GM23338 (cell line): Measurements from ENCODE around the gene SSTR3. TPM values are rescaled to one million over a fixed set of nuclear protein-coding genes. Genes with fewer than 3 reads are reported as not detected.

Experiments used
- ATAC-seq: fragments of 200-7000 bp; cut with Tn5 transposase; 3 replicates; pipeline ENCODE4 v1.9.1; 2020
- DNase-seq: peaks from one replicate; pipeline ENCODE4 v3.0.0-alpha.2; 2015; ENCODE audit warnings: low spot score
- H2AFZ ChIP-seq: fragments of 200-600 bp; sonication (generic); 2 replicates; pipeline ENCODE4 v1.8.0; 2016; ENCODE audit warnings: antibody characterized with exemption, mild to moderate bottlenecking, moderate library complexity
- H3F3A ChIP-seq: fragments of 200-600 bp; sonication (generic); replicated peaks from 2 replicates; pipeline ENCODE4 v1.8.0; 2017; ENCODE audit warnings: antibody characterized with exemption, mixed run types, low read depth
- H3K27ac ChIP-seq: fragments of 200-600 bp; sonication (generic); 2 replicates; pipeline ENCODE4 v1.6.1; 2016; ENCODE audit warnings: low read depth
- H3K27me3 ChIP-seq: fragments of 200-600 bp; sonication (generic); 2 replicates; pipeline ENCODE4 v1.8.0; 2016; ENCODE audit warnings: mild to moderate bottlenecking, mixed run types, moderate library complexity; ENCODE audit not compliant: insufficient read depth
- H3K36me3 ChIP-seq: fragments of 200-600 bp; sonication (generic); 2 replicates; pipeline ENCODE4 v1.8.0; 2016; ENCODE audit warnings: mild to moderate bottlenecking; ENCODE audit not compliant: insufficient read depth
- H3K4me1 ChIP-seq: fragments of 200-600 bp; sonication (generic); 2 replicates; pipeline ENCODE4 v1.8.0; 2016; ENCODE audit warnings: mild to moderate bottlenecking, moderate library complexity; ENCODE audit not compliant: insufficient read depth
- H3K4me2 ChIP-seq: fragments of 200-600 bp; sonication (generic); 2 replicates; pipeline ENCODE4 v1.7.1; 2017; ENCODE audit warnings: mixed run types
- H3K4me3 ChIP-seq: fragments of 200-600 bp; sonication (generic); 2 replicates; pipeline ENCODE4 v1.6.1; 2016; ENCODE audit warnings: mixed run types
- H3K79me2 ChIP-seq: fragments of 200-600 bp; sonication (generic); replicated peaks from 2 replicates; pipeline ENCODE4 v1.8.0; 2017; ENCODE audit warnings: mild to moderate bottlenecking; ENCODE audit not compliant: insufficient read depth
- H3K9me2 ChIP-seq: fragments of 200-600 bp; sonication (generic); 2 replicates; pipeline ENCODE4 v1.8.0; 2017; ENCODE audit not compliant: insufficient read depth
- H4K20me1 ChIP-seq: fragments of 200-600 bp; sonication (generic); replicated peaks from 2 replicates; pipeline ENCODE4 v1.8.0; 2017; ENCODE audit warnings: mild to moderate bottlenecking; ENCODE audit not compliant: insufficient read depth
- H3K27ac Mint-ChIP-seq: 2 replicates; pipeline ENCODE4 v1.8.0; 2020; ENCODE audit warnings: inconsistent platforms, mild to moderate bottlenecking, moderate library complexity, mixed read lengths
- H3K27me3 Mint-ChIP-seq: 3 replicates; pipeline ENCODE4 v1.8.0; 2022; ENCODE audit warnings: low read depth, mild to moderate bottlenecking, moderate library complexity, mixed read lengths, inconsistent platforms; ENCODE audit not compliant: insufficient read depth, poor library complexity
- H3K36me3 Mint-ChIP-seq: 3 replicates; pipeline ENCODE4 v1.8.0; 2021; ENCODE audit warnings: low read depth, mild to moderate bottlenecking, inconsistent platforms, moderate library complexity, mixed read lengths
- H3K4me1 Mint-ChIP-seq: 3 replicates; pipeline ENCODE4 v1.8.0; 2020; ENCODE audit warnings: mild to moderate bottlenecking, inconsistent platforms, mixed read lengths
- H3K4me3 Mint-ChIP-seq: 3 replicates; pipeline ENCODE4 v1.8.0; 2021; ENCODE audit warnings: moderate library complexity, mild to moderate bottlenecking, inconsistent platforms, mixed read lengths
- H3K9me3 Mint-ChIP-seq: 3 replicates; pipeline ENCODE4 v1.8.0; 2020; ENCODE audit warnings: moderate library complexity, mild to moderate bottlenecking, inconsistent platforms, mixed read lengths
- CREB1 ChIP-seq: fragments of 250-450 bp; sonication (Bioruptor Pico); IDR thresholded peaks from 2 replicates; pipeline ENCODE4 v1.5.0; 2020; ENCODE audit warnings: low read depth, mild to moderate bottlenecking, moderate library complexity
- ETS1 ChIP-seq: IDR thresholded peaks from 2 replicates; pipeline ENCODE4 v1.6.1; 2016; ENCODE audit warnings: antibody characterized with exemption
- EZH2 ChIP-seq: fragments of 200-600 bp; sonication (generic); IDR thresholded peaks from one replicate; pipeline ENCODE4 v1.8.0; 2017; ENCODE audit warnings: antibody characterized with exemption, mild to moderate bottlenecking, low read depth; ENCODE audit not compliant: unreplicated experiment
- EZH2phosphoT487 ChIP-seq: fragments of 200-600 bp; sonication (generic); IDR thresholded peaks from one replicate; pipeline ENCODE4 v1.8.1; 2018; ENCODE audit warnings: antibody characterized with exemption; ENCODE audit not compliant: unreplicated experiment
- JUNB ChIP-seq: IDR thresholded peaks from one replicate; pipeline ENCODE4 v1.6.1; 2016; ENCODE audit warnings: antibody characterized with exemption; ENCODE audit not compliant: unreplicated experiment
- NANOG ChIP-seq: IDR thresholded peaks from 2 replicates; pipeline ENCODE4 v1.6.1; 2016; ENCODE audit warnings: antibody characterized with exemption, borderline replicate concordance
- POLR2AphosphoS5 ChIP-seq: IDR thresholded peaks from 2 replicates; pipeline ENCODE4 v1.6.1; 2016; ENCODE audit warnings: antibody characterized with exemption, low read depth
- REST ChIP-seq: IDR thresholded peaks from one replicate; pipeline ENCODE4 v1.6.1; 2018; ENCODE audit warnings: antibody characterized with exemption; ENCODE audit not compliant: unreplicated experiment
- STAT1 ChIP-seq: IDR thresholded peaks from one replicate; pipeline ENCODE4 v1.6.1; 2016; ENCODE audit warnings: antibody characterized with exemption; ENCODE audit not compliant: unreplicated experiment
- ZNF114 ChIP-seq: fragments of 250-450 bp; sonication (Bioruptor Pico); IDR thresholded peaks from 2 replicates; pipeline ENCODE4 v1.5.0; 2020; ENCODE audit warnings: mild to moderate bottlenecking, moderate library complexity
- ZNF331 ChIP-seq: fragments of 250-450 bp; sonication (Bioruptor Pico); IDR thresholded peaks from 2 replicates; pipeline ENCODE4 v1.5.0; 2020; ENCODE audit warnings: low read depth, mild to moderate bottlenecking, moderate library complexity
- ZNF462 ChIP-seq: fragments of 250-450 bp; sonication (Bioruptor Pico); IDR thresholded peaks from 2 replicates; pipeline ENCODE4 v1.5.0; 2020; ENCODE audit warnings: mild to moderate bottlenecking, moderate library complexity
- polyA plus RNA-seq: library from polyadenylated mRNA; unstranded; fragments of >200 nt; fragmentation: Nextera tagmentation; extraction: Ambion mirVana; gene quantifications from 2 replicates; pipeline ENCODE4 v1.2.1, GENCODE V29; 2016
- total RNA-seq: library from RNA; depleted of rRNA; stranded (reverse); fragments of >200 nt; shearing (Covaris generic); gene quantifications from 2 replicates; pipeline ENCODE4 v1.2.3, GENCODE V29; 2014
- TF ChIP-seq, protein P1 (sequence below), 2 experiments: fragments of 200-600 bp in 1 of 2; sonication (generic) in 1 of 2; conservative IDR thresholded peaks; 2 replicates each; pipeline versions ENCODE4 v1.5.1 to v1.6.1; 2016 to 2017; ENCODE audit warnings: antibody characterized with exemption in 2 of 2, low read depth in 2 of 2, mild to moderate bottlenecking in 2 of 2, moderate library complexity in 1 of 2

The SSTR3 gene
- total and polyA plus RNA-seq, 2 experiments from 2014 or later: 0.66 TPM; not detected in 1

DNA sequence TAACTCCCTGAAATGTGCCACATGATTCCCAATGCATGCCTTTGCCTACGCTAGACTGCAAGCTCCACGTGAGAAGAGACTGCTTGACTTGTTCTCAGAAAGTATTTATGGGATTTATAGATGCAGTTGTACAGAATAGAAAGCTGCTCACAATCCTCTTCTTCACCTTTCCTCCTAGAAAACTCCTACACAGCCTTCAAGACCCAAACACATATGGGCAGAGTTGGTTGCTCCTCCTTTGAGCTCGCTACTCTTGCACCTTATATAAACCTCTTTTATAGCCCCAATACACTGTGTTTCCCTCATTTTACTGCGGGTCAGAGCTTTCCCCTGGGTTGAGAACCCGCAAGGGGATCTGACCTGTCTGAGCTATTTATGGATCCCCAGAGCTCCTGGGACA lies 40.6 kb downstream of the SSTR3 start:
- Mint-ChIP-seq H3K4me1 (peaks cover 32% of the 10 kb centered on the region), H3K27ac (no peak overlapping the region), H3K4me3 (no peak overlapping the region), H3K36me3 (no peaks in the 10 kb centered on the region), H3K9me3 (no peaks in the 10 kb centered on the region), H3K27me3 (peaks cover 13% of the 10 kb centered on the region)
- Histone ChIP-seq H3K9me2 (no peaks in the 10 kb centered on the region), H2AFZ (0 out of 2 replicates have a peak overlapping the region, but pooled peaks have one; percentile 69), H3K79me2 (no peaks in the 10 kb centered on the region), H3K4me1 (peaks cover 15% of the 10 kb centered on the region), H3F3A (no peaks in the 10 kb centered on the region), H3K36me3 (no peaks in the 10 kb centered on the region), H4K20me1 (no peaks in the 10 kb centered on the region), H3K4me2 (no peak overlapping the region), H3K4me3 (no peak overlapping the region), H3K27me3 (no peaks in the 10 kb centered on the region), H3K27ac (no peak overlapping the region)
- ATAC-seq: no peak
- DNase-seq: no peak
- TF ChIP-seq JUNB (no peak), REST (no peak), EZH2 (no peak), ZNF331 (CRISPR knock-in tag) (no peak), ZNF114 (CRISPR knock-in tag) (no peak), ETS1 (no peak), ZNF462 (CRISPR knock-in tag) (no peak), POLR2AphosphoS5 (no peak), CREB1 (CRISPR knock-in tag) (no peak), EZH2phosphoT487 (no peak), STAT1 (no peak), NANOG (no peak)
- TF ChIP-seq, protein P1, sequence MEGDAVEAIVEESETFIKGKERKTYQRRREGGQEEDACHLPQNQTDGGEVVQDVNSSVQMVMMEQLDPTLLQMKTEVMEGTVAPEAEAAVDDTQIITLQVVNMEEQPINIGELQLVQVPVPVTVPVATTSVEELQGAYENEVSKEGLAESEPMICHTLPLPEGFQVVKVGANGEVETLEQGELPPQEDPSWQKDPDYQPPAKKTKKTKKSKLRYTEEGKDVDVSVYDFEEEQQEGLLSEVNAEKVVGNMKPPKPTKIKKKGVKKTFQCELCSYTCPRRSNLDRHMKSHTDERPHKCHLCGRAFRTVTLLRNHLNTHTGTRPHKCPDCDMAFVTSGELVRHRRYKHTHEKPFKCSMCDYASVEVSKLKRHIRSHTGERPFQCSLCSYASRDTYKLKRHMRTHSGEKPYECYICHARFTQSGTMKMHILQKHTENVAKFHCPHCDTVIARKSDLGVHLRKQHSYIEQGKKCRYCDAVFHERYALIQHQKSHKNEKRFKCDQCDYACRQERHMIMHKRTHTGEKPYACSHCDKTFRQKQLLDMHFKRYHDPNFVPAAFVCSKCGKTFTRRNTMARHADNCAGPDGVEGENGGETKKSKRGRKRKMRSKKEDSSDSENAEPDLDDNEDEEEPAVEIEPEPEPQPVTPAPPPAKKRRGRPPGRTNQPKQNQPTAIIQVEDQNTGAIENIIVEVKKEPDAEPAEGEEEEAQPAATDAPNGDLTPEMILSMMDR (conservative IDR thresholded peaks at IDR 0.05; ENCODE audit: low read depth in 2 of 2): no peak
